Activated naive CD8-positive, alpha-beta T cell treated with anti-CD3 and anti-CD28 coated beads, Interleukin-2, amount 50 U/mL, for 24 hours (primary cell): Measurements from ENCODE around the gene ADAMTS12.

ENCODE experiments used
- ATAC-seq: fragments of 150-1000 bp; cut with Tn5 transposase; one replicate; pipeline ENCODE4 v1.10.0; 2021
- DNase-seq: peaks from one replicate; pipeline ENCODE4 v3.0.0; 2021
- H3K27ac Mint-ChIP-seq: one replicate; pipeline ENCODE4 v1.8.0; 2021; ENCODE audit warnings: mild to moderate bottlenecking, mixed read lengths
- H3K27me3 Mint-ChIP-seq: one replicate; pipeline ENCODE4 v1.8.0; 2021; ENCODE audit warnings: mixed read lengths
- H3K36me3 Mint-ChIP-seq: one replicate; pipeline ENCODE4 v1.8.0; 2021; ENCODE audit warnings: low read depth, mixed read lengths
- H3K4me1 Mint-ChIP-seq: one replicate; pipeline ENCODE4 v1.8.0; 2021; ENCODE audit warnings: mixed read lengths
- H3K4me3 Mint-ChIP-seq: one replicate; pipeline ENCODE4 v1.8.0; 2021; ENCODE audit warnings: mild to moderate bottlenecking, moderate library complexity, mixed read lengths
- H3K9me3 Mint-ChIP-seq: one replicate; pipeline ENCODE4 v1.8.0; 2021; ENCODE audit warnings: mixed read lengths

ADAMTS12 gene

GRCh38 chr5:33690374-33691135 is 201.2 kb downstream of the ADAMTS12 start:
- H3K9me3 Mint-ChIP-seq: peaks cover 17% of the 10 kb centered on the region
- DNase-seq: no peak
- no peak for ATAC-seq

DNA sequence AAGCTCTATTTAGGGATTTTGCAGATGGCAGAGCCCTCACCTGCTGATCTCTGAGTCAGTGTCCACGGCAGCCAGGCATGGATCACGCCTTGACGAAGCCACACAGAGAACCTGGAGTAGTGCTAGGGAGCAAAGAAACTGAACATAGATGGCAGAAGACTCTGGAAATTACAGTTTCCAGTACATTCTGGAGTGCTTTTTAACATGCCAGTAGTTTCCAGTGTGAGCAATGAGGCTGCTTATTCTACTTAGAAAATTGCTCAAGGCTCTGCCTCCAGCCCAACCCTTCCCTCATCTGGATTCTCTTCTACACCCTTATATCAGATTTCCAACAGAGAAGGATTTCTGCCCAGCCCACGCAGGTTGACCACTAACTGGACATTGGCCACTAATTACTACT is 203.3 kb downstream of the ADAMTS12 start:
- Mint-ChIP-seq H3K4me3 (no peak overlapping the region), H3K4me1 (no peaks in the 10 kb centered on the region), H3K9me3 (peaks cover 13% of the 10 kb centered on the region), H3K27me3 (peaks cover 5% of the 10 kb centered on the region), H3K36me3 (no peaks in the 10 kb centered on the region), H3K27ac (no peak overlapping the region)
- DNase-seq (no peak), ATAC-seq (no peak)

More at GRCh38 chr5:33690374-33691135, 201.2 kb downstream of the ADAMTS12 start:
- H3K27me3 Mint-ChIP-seq: peaks cover 2% of the 10 kb centered on the region
- no peak overlapping the region for H3K27ac Mint-ChIP-seq
- no peaks in the 10 kb centered on the region for H3K36me3 Mint-ChIP-seq
- no peaks in the 10 kb centered on the region for H3K4me1 Mint-ChIP-seq
- no peak overlapping the region for H3K4me3 Mint-ChIP-seq

- peaks cover 11% of the 10 kb centered on the region for H3K9me3 Mint-ChIP-seq
- H3K27me3 Mint-ChIP-seq: peaks cover 5% of the 10 kb centered on the region
Measured at GRCh38 chr5:33688066-33688465, 203.7 kb downstream of the ADAMTS12 start.

DNA sequence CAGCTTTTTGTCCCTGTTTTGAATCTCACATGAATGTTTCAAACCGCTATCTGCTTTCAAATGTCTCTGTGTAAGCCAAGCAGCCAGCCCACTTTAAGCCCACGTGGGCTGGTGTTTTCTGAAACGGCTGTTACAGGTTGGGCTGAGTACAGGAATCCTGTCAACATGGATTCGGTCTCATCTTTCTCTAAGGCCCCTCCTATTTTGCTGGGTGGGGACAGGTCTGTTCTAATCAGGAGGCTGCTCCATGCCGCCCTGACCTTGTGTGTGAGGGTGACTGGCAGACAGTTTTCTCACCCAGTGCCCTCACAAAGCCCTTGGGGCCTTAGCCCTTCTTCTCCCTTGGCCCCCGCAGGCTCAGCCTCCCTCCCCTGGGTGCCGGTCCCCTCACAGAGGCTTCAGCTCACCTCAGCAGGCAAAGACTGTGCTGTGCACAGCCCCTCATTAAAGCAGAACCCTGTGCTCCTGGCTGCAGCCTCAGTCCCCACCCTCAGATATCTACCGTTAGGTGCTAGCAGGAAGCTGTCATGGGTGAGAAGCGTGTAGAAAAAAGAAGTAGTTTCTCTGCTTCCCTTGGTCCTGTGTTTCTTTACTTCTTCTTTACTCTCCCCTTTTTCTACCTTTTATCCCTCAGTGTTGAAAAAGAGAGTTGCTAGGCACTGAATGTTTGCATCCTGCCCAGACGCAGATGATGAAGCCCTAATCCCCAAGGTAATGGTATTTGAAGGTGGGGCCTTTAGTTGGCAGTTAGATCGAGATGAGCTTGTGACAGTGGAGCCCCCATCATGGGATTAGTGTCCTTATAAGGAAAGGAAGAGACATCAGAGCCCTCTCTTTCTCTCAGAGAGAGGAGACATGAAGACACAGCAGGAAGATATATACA is 205.7 kb downstream of the ADAMTS12 start:
- no peaks in the 10 kb centered on the region for H3K4me1 Mint-ChIP-seq
- peaks cover 5% of the 10 kb centered on the region for H3K27me3 Mint-ChIP-seq
- H3K27ac Mint-ChIP-seq: no peak overlapping the region
- ATAC-seq (no peak), DNase-seq (no peak)
- H3K36me3 Mint-ChIP-seq: no peaks in the 10 kb centered on the region
- H3K4me3 Mint-ChIP-seq: no peak overlapping the region
- no peaks in the 10 kb centered on the region for H3K9me3 Mint-ChIP-seq

More at GRCh38 chr5:33688066-33688465, 203.7 kb downstream of the ADAMTS12 start:
- DNase-seq: no peak
- Mint-ChIP-seq H3K27ac (no peak overlapping the region), H3K4me1 (no peaks in the 10 kb centered on the region), H3K36me3 (no peaks in the 10 kb centered on the region), H3K4me3 (no peak overlapping the region)
- ATAC-seq: no peak

DNA sequence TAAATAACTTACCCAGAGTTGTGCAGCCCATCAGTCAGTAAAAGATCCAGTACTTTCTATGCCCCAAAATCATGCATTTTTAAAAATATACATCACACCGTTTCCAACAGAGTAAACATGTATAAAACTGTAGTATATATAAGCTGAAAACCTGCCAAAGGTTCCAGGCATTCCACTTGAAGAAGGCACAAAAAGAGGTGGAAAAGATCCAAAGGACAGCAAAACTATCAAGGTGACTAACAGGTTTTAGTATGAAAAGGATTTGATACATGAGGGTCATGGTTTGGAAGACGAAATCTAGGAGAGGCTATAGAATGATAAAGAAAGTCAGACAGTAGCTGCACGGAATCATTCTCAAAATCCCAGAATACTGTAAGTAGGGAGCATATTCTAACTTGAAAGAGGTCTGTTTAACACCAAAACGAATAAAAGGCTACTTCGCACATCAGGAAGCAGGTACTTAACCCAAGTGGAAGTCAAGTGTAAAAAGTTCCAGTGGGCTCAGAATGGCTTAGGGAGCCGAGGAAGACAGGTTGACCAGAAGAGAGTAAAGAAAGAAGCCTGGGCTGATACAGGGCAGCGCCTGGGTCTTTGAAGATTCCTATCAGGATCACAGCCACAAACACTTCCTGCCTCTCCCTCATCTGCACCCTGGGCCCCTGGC is 207.2 kb downstream of the ADAMTS12 start:
- H3K9me3 Mint-ChIP-seq: no peaks in the 10 kb centered on the region
- DNase-seq: no peak
- no peaks in the 10 kb centered on the region for H3K36me3 Mint-ChIP-seq
- no peak overlapping the region for H3K27ac Mint-ChIP-seq
- no peaks in the 10 kb centered on the region for H3K4me1 Mint-ChIP-seq
- no peak overlapping the region for H3K4me3 Mint-ChIP-seq
- H3K27me3 Mint-ChIP-seq: peaks cover 5% of the 10 kb centered on the region
- no peak for ATAC-seq

DNA sequence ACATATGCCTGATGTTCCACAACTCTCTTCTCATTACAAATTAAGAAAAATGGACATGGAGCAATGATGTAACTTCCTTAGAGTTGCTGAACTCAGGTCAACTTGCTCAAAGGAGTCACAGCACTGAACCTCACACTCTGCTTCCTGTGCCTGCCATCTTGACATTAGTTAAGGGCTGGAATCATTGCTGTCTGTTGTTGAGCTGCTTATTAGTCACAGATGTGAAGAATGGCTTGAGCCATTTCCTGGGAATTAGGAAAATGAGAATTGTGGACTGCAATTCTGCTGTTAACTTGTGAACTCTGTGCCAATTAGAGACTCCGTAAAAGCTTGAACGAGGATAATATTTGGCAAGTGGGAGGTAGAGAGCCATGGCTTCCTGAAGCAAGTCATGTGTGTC is 212.0 kb downstream of the ADAMTS12 start:
- Mint-ChIP-seq H3K36me3 (no peaks in the 10 kb centered on the region), H3K4me1 (no peaks in the 10 kb centered on the region), H3K9me3 (no peaks in the 10 kb centered on the region), H3K27me3 (no peaks in the 10 kb centered on the region), H3K27ac (no peak overlapping the region), H3K4me3 (no peak overlapping the region)
- no peak for DNase-seq
- no peak for ATAC-seq

DNA sequence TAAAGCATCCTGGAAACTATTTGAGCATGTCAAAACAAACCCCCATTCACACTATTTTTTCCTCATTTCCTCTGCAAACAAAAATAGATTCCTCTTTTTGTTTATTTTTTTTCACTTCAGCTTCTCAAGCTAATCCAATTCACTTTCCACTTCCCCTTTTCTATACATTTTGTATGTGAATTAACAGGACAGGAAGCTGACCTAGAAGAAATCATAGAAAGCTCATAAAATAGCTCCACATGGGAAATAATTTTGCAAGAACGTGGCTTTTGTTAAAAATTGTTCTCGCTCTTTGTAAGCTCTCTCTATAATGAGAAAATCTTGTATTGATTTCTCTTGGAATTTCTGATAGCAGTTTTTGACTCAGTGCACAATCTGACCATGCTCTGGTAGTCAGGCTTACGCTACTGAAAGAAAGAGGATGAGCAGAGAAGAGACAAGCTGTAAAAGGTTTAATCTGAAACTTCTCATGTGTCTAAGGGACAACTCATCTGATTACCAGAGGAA is 215.8 kb downstream of the ADAMTS12 start:
- ATAC-seq: no peak
- Mint-ChIP-seq H3K4me1 (no peaks in the 10 kb centered on the region), H3K9me3 (no peaks in the 10 kb centered on the region), H3K27me3 (no peaks in the 10 kb centered on the region), H3K36me3 (no peaks in the 10 kb centered on the region), H3K4me3 (no peak overlapping the region), H3K27ac (no peak overlapping the region)
- DNase-seq: no peak

DNA sequence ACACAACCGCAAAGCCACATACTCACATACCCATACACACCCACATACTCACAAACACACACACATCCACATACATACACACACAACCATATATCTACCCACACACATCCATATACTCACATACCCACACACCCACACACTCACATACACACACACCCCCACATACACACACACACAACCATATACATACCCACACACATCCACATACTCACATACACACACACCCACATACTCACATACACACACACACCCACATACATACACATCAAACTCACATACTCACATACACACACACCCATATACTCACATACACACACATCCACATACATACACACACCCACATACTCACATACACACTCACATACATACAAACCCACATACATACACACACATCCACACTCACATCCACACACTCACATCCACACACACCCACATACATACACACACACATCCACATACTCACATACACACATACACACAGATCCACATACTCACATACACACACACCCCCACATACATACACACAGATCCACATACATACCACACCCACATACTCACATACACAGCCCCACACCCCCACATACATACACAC is 220.0 kb downstream of the ADAMTS12 start:
- H3K27me3 Mint-ChIP-seq: peaks cover 2% of the 10 kb centered on the region
- no peaks in the 10 kb centered on the region for H3K4me1 Mint-ChIP-seq
- no peak overlapping the region for H3K27ac Mint-ChIP-seq
- DNase-seq: no peak
- H3K4me3 Mint-ChIP-seq: no peak overlapping the region
- H3K9me3 Mint-ChIP-seq: no peaks in the 10 kb centered on the region
- H3K36me3 Mint-ChIP-seq: no peaks in the 10 kb centered on the region
- ATAC-seq: no peak

DNA sequence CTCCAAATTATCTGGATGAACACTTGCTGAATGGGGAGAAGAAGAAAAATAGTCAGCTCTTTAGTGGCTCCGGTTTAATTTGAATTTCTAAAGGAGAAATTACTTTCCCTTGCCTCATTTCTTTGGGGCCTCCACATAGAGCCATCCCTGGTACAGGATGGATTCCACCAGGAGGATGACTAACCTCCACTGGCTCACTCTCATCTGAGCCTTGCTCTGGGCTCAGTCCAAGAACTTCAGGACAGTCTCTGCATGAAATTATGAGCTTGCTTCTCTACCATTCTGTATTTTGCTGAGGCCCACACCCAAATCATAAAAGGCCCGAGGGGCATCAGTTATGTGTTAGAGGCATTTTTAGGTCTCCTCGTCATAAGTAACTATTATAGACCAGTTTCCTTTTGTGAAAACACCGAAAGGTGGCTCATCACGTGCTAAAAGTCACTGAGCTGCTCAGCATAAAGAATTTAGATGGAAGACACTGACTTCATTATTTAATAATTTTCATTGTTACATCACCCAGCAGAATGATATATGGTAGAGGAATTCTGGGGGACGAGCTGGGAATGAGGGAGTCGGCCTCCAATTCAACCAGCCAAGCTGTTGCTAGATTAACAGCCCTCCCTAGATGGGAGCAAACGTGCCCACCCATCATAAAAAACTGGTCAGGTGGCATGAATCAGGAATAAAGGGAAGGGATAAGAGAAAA is 228.9 kb downstream of the ADAMTS12 start:
- Mint-ChIP-seq H3K27ac (no peak overlapping the region), H3K4me3 (no peak overlapping the region), H3K4me1 (no peaks in the 10 kb centered on the region), H3K9me3 (no peaks in the 10 kb centered on the region), H3K27me3 (no peaks in the 10 kb centered on the region), H3K36me3 (no peaks in the 10 kb centered on the region)
- DNase-seq (no peak), ATAC-seq (no peak)

DNA sequence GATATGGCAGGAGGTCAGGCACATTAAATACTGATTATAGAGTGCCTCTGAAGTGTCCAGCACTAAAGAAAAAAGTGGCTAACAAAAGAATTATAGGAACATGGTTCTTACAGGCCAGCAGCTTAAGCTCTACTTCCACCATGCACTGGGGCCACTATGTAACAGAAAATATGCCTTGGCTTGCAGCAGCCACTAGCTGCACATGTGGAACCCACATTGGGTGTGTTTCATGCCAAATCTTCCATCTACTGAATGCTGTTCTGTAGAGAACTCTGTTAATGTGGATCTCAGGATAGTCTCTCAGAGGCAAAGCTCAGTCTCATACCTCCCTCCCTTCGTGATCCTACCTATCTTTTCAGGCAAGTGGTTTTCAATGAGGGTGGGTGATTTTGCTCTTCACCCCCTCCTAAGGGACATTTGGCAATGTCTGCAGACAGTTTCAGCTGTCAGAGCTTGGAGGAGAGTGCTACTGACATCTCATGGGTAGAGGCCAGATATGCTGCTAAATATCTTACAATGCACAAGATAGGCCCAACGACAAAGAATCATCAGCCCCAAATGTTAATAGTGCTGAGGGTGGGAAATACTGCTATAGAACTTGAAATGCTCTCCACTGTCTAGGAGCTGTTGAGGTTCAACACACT is 232.1 kb downstream of the ADAMTS12 start:
- Mint-ChIP-seq H3K4me3 (no peak overlapping the region), H3K4me1 (no peaks in the 10 kb centered on the region), H3K27me3 (no peaks in the 10 kb centered on the region), H3K9me3 (no peaks in the 10 kb centered on the region), H3K36me3 (no peaks in the 10 kb centered on the region), H3K27ac (no peak overlapping the region)
- ATAC-seq: no peak
- DNase-seq: no peak

DNA sequence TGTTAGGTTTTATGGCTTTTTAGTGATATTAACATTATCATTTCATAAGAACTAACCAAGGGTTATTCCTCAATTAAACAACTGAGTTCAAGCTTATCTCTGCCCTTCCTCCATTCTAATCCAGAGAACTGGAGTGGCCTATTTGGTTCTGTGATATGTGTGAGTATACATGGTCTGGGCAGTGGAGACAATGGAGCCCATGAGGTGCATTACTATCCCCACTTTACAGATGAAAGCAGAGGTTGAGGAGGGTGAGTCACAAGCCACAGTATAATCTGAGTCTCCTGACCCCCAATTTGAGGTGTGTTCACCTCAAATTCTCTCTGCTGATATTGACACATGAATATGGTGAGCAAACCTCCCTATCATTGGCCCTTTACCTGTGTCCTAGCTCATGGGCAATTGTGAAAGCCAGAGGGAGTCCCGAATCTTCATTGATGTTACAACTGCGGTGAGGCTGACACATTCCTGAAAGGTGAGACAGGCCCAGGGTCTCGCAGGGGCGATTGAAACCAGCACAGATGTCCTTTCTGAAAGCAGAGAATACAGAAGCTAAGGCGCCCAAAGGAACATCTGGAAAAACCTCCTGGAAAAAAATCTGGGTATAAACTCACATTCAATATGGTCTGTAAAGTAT is 233.9 kb downstream of the ADAMTS12 start:
- Mint-ChIP-seq H3K4me1 (no peaks in the 10 kb centered on the region), H3K9me3 (no peaks in the 10 kb centered on the region), H3K27ac (no peak overlapping the region), H3K27me3 (no peaks in the 10 kb centered on the region), H3K4me3 (no peak overlapping the region), H3K36me3 (no peaks in the 10 kb centered on the region)
- ATAC-seq: no peak
- no peak for DNase-seq

DNA sequence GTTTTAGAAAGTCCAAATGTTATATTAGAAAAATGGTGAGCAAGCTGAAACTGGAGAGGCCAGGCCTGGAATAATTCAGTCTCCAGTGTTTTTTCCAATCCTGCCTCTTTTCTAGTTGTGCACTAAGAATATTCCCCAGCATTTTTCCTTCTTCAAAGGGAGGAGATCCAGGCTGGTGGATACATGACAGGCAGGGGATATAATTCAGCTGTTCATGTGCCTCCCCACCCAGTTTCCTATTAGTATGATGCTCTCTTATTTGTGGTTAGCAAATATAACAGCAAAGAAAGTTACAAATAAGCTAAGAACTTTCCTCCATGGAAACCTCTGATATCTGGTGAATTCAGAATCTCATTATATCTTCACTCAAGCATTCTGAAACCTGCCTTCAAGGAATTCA is 234.6 kb downstream of the ADAMTS12 start:
- Mint-ChIP-seq H3K36me3 (no peaks in the 10 kb centered on the region), H3K9me3 (no peaks in the 10 kb centered on the region), H3K4me3 (no peak overlapping the region), H3K27ac (no peak overlapping the region), H3K4me1 (no peaks in the 10 kb centered on the region), H3K27me3 (no peaks in the 10 kb centered on the region)
- ATAC-seq (no peak), DNase-seq (no peak)

DNA sequence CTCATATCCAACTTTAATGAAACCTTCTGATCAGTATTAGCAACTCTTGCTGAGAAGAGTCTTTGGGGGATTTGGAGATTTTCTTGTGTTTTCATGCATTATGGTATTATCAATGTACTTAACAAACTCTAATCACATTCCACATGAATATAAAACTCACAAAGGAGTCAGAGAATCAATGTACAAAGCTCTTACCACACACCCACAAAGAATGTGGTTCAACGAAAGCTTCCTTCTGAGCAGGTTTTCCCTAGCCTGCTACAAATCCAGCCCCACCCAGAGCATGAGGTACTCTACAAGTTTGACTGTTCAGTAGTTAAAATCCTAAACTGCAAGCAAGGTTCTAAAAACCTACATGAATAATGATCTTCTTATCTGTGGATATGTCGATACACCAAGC is 240.9 kb downstream of the ADAMTS12 start:
- H3K4me1 Mint-ChIP-seq: no peaks in the 10 kb centered on the region
- H3K27ac Mint-ChIP-seq: no peak overlapping the region
- no peak for DNase-seq
- ATAC-seq: no peak
- H3K4me3 Mint-ChIP-seq: no peak overlapping the region
- no peaks in the 10 kb centered on the region for H3K9me3 Mint-ChIP-seq
- H3K27me3 Mint-ChIP-seq: no peaks in the 10 kb centered on the region
- H3K36me3 Mint-ChIP-seq: no peaks in the 10 kb centered on the region
